Neural cell (in vitro differentiated cells): ENCODE data around the gene FUBP1. TPM values are rescaled to one million over a fixed set of nuclear protein-coding genes. Genes with fewer than 3 reads are reported as not detected.

ENCODE experiments used
- H2AFZ ChIP-seq: fragments of 200-600, 300-800 bp; sonication (generic), shearing (Covaris generic); 2 replicates; pipeline ENCODE4 v1.6.0; 2014; ENCODE audit warnings: low read depth, mild to moderate bottlenecking, antibody characterized with exemption, low read length, moderate library complexity
- H3F3A ChIP-seq: fragments of 200-600 bp; shearing (Covaris generic); 2 replicates; pipeline ENCODE4 v1.6.1; 2016; ENCODE audit warnings: mild to moderate bottlenecking, moderate library complexity, mixed read lengths, antibody characterized with exemption, low read length; ENCODE audit not compliant: insufficient read depth, poor library complexity, severe bottlenecking
- H3K27ac ChIP-seq: fragments of 200-600, 300-800 bp; sonication (generic), shearing (Covaris generic); 2 replicates; pipeline ENCODE4 v1.5.1; 2014; ENCODE audit warnings: mild to moderate bottlenecking, low read length, moderate library complexity
- H3K27me3 ChIP-seq: fragments of 300-800, 200-600 bp; sonication (generic), shearing (Covaris generic); 2 replicates; pipeline ENCODE4 v1.6.0; 2014; ENCODE audit warnings: mild to moderate bottlenecking, low read depth, low read length, moderate library complexity; ENCODE audit not compliant: insufficient read depth
- H3K36me3 ChIP-seq: fragments of 300-800, 200-600 bp; sonication (generic), shearing (Covaris generic); 2 replicates; pipeline ENCODE4 v1.5.1; 2014; ENCODE audit warnings: mild to moderate bottlenecking, antibody characterized with exemption, low read length, moderate library complexity; ENCODE audit not compliant: insufficient read depth
- H3K4me2 ChIP-seq: fragments of 300-800, 200-600 bp; sonication (generic), shearing (Covaris generic); 2 replicates; pipeline ENCODE4 v1.6.0; 2014; ENCODE audit warnings: mild to moderate bottlenecking, low read length
- H3K4me3 ChIP-seq: fragments of 300-800, 200-600 bp; sonication (generic), shearing (Covaris generic); 2 replicates; pipeline ENCODE4 v1.5.1; 2014; ENCODE audit warnings: mild to moderate bottlenecking, low read length, moderate library complexity
- H3K79me2 ChIP-seq: fragments of 200-600 bp; shearing (Covaris generic); replicated peaks from 2 replicates; pipeline ENCODE4 v1.6.0; 2014; ENCODE audit warnings: mild to moderate bottlenecking, low read length, moderate library complexity; ENCODE audit not compliant: insufficient read depth
- H3K9ac ChIP-seq: fragments of 300-800, 200-600 bp; sonication (generic), shearing (Covaris generic); 2 replicates; pipeline ENCODE4 v1.6.1; 2016; ENCODE audit warnings: mild to moderate bottlenecking, low read length, mixed read lengths
- H3K9me2 ChIP-seq: fragments of 200-600 bp; shearing (Covaris generic); 2 replicates; pipeline ENCODE4 v1.6.1; 2016; ENCODE audit warnings: mild to moderate bottlenecking, low read length, mixed read lengths; ENCODE audit not compliant: insufficient read depth
- H3K9me3 ChIP-seq: fragments of 200-600, 300-800 bp; sonication (generic), shearing (Covaris generic); 2 replicates; pipeline ENCODE4 v1.6.1; 2016; ENCODE audit warnings: mild to moderate bottlenecking, mixed run types, low read length, moderate library complexity, mixed read lengths
- H4K20me1 ChIP-seq: fragments of 200-600 bp; shearing (Covaris generic); 2 replicates; pipeline ENCODE4 v1.6.1; 2016; ENCODE audit warnings: mild to moderate bottlenecking, mixed run types; ENCODE audit not compliant: insufficient read depth
- CTCF ChIP-seq: fragments of 450-650 bp; IDR thresholded peaks from 2 replicates; pipeline ENCODE4 v1.5.1; 2014; ENCODE audit warnings: antibody characterized with exemption, mild to moderate bottlenecking, moderate library complexity; ENCODE audit not compliant: poor library complexity, severe bottlenecking
- EP300 ChIP-seq: fragments of 450-650 bp; conservative IDR thresholded peaks from 2 replicates; pipeline ENCODE4 v1.6.1; 2014; ENCODE audit warnings: antibody characterized with exemption, mild to moderate bottlenecking, moderate library complexity; ENCODE audit not compliant: poor library complexity, severe bottlenecking
- EZH2 ChIP-seq: fragments of 200-600, 300-800 bp; shearing (Covaris generic), sonication (generic); IDR thresholded peaks from 2 replicates; pipeline ENCODE4 v1.6.1; 2014; ENCODE audit warnings: antibody characterized with exemption, low read length, borderline replicate concordance, mild to moderate bottlenecking; ENCODE audit not compliant: insufficient read depth, poor library complexity, severe bottlenecking
- MXI1 ChIP-seq: fragments of 450-650 bp; conservative IDR thresholded peaks from 2 replicates; pipeline ENCODE4 v1.6.1; 2014; ENCODE audit warnings: antibody characterized with exemption, mild to moderate bottlenecking; ENCODE audit not compliant: poor library complexity, severe bottlenecking
- POLR2AphosphoS5 ChIP-seq: IDR thresholded peaks from 2 replicates; pipeline ENCODE4 v1.6.1; 2012
- RAD21 ChIP-seq: fragments of 450-650 bp; conservative IDR thresholded peaks from 2 replicates; pipeline ENCODE4 v1.6.1; 2014; ENCODE audit warnings: antibody characterized with exemption, mild to moderate bottlenecking, moderate library complexity
- REST ChIP-seq: IDR thresholded peaks from 2 replicates; pipeline ENCODE4 v1.6.1; 2012; ENCODE audit warnings: borderline replicate concordance
- SMC3 ChIP-seq: fragments of 450-650 bp; conservative IDR thresholded peaks from 2 replicates; pipeline ENCODE4 v1.6.1; 2014; ENCODE audit warnings: antibody characterized with exemption, mild to moderate bottlenecking, moderate library complexity; ENCODE audit not compliant: poor library complexity
- TAF1 ChIP-seq: IDR thresholded peaks from 2 replicates; pipeline ENCODE4 v1.6.1; 2012; ENCODE audit warnings: low read depth
- polyA plus RNA-seq: library from polyadenylated mRNA; depleted of rRNA; stranded (reverse); fragments of >200 nt; gene quantifications from 2 replicates; pipeline ENCODE4 v1.2.3, GENCODE V29; 2014

FUBP1 gene
- polyA plus RNA-seq, 1 donor from 2014 or later, result 630 TPM

DNA sequence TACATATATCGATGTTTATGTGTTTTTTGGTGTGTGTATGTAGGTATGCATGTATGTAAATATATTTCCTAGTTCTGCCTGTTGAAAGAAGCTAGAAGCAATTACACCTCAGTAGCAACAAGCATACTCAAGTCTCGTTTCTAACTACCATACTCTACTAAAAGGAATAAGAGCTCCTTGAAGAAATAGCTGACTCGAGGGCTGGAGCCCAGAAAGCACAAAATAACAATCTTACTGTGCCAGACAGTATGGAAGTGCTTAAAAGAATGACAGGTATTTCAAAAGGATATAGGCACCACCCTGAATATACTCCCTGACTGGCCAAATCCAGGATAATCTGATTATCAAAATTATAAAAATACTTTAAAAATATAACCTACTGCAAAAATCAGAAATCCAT, 23.2 kb downstream of the FUBP1 start:
- H3K27ac ChIP-seq, result no peak overlapping the region
- no peaks in the 10 kb centered on the region for H4K20me1 ChIP-seq
- H2AFZ ChIP-seq, result no peak overlapping the region
- TF ChIP-seq EZH2 (no peak), CTCF (no peak), MXI1 (no peak), SMC3 (no peak), POLR2AphosphoS5 (no peak)
- no peak overlapping the region for H3K4me2 ChIP-seq
- no peaks in the 10 kb centered on the region for H3K27me3 ChIP-seq
- H3K79me2 ChIP-seq, result peaks cover 11% of the 10 kb centered on the region
- no peak overlapping the region for H3K4me3 ChIP-seq
- no peaks in the 10 kb centered on the region for H3F3A ChIP-seq
- H3K9ac ChIP-seq, result no peak overlapping the region
- H3K9me2 ChIP-seq, result no peaks in the 10 kb centered on the region
- H3K36me3 ChIP-seq, result peaks cover 21% of the 10 kb centered on the region
- H3K9me3 ChIP-seq, result no peaks in the 10 kb centered on the region

DNA sequence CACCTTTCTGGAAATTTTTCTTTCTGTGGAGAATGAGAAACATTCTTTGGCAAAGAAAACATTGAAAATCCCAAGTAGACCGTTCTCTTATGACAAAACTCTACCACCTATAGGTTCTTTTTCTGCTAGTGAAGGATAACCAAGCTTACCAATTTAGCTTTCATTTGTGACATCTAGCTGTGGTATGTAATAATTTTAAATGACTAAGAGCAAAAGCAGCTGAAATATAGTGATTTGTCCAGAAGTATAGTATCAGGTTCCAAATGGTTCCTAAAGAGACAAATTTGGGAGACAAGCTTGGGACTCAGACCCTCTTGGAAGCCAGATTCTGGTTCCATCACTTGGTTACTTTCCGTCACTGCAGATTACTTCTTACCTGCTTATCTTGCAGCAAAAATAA, 24.4 kb downstream of the FUBP1 start:
- H3K79me2 ChIP-seq, result peaks cover 15% of the 10 kb centered on the region

More for the DNA sequence above, 24.4 kb downstream of the FUBP1 start:
- Histone ChIP-seq H3K27ac (no peak overlapping the region), H3K36me3 (peaks cover 14% of the 10 kb centered on the region), H2AFZ (no peak overlapping the region), H3K4me2 (no peak overlapping the region), H4K20me1 (no peaks in the 10 kb centered on the region), H3K4me3 (no peak overlapping the region), H3F3A (no peaks in the 10 kb centered on the region), H3K9me3 (no peaks in the 10 kb centered on the region), H3K27me3 (no peaks in the 10 kb centered on the region), H3K9me2 (no peaks in the 10 kb centered on the region), H3K9ac (no peak overlapping the region)
- TF ChIP-seq TAF1, result no peak
- no peak for TF ChIP-seq REST
- no peak for TF ChIP-seq EZH2
- TF ChIP-seq SMC3, result no peak
- no peak for TF ChIP-seq MXI1
- TF ChIP-seq EP300, result no peak
- no peak for TF ChIP-seq POLR2AphosphoS5
- no peak for TF ChIP-seq RAD21
- no peak for TF ChIP-seq CTCF
